NCI-H146 (cell line): Measurements from ENCODE around the gene TEX264.
"Not testable (repeated sequence)": the region's sequence is repeated elsewhere in the genome, so short reads cannot be mapped to it uniquely, and the experiment has no call there.

ENCODE experiments used
- DNase-seq: peaks from one replicate; lab custom pipeline; 2025; lab: John Stamatoyannopoulos, UW

Gene TEX264, protein sequence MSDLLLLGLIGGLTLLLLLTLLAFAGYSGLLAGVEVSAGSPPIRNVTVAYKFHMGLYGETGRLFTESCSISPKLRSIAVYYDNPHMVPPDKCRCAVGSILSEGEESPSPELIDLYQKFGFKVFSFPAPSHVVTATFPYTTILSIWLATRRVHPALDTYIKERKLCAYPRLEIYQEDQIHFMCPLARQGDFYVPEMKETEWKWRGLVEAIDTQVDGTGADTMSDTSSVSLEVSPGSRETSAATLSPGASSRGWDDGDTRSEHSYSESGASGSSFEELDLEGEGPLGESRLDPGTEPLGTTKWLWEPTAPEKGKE

DNA sequence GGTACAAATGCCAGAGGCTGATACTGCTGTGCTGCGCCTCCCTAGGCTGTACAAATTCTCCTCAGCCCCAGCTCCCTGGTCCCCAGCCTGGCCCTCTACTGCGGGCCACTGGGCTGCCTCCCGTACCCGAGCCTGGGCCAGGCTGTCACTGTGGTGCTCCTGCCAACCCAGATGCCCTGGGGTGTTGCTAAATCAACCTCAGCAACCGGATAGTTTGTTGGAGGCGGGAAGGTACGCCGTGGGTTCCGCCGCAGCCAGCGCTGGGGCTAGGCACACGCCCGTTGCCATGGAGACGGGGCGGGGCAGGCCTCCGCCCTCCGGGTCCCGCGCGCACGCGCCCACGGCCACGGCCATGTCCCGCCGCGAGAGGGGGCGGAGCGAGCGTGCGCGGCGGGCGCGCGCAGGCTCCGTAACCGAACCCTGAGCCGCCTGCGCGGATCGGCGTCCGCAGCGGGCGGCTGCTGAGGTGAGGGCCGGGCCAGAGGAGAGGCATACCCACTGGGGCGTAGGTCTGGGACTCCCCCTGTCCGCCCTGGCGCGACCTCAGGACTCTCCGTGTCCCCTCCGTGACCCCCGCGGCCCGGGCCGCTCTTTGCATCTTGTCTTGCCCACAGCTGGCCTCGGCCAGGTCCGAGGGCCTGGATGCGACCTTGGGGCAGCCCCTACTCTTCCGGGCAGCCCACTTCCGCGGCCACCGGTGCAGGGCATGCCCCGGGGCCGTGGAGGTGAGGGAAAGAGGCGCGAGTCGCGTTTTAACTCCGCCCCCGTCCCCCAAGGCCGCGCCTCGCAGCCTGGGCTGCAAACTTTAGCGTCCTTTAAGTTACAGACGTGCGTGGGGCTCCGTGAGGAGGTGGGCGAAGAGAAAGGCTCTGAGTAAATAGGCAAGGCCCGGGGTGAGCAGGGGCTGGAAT lies at the start of gene TEX264:
Gene TEX264 (plus strand): TSS at position 430 of the 911 bp plus-strand sequence. CDS start 3,053 bp downstream, outside the sequence.
- DNase-seq, result peak; percentile 80

DNA sequence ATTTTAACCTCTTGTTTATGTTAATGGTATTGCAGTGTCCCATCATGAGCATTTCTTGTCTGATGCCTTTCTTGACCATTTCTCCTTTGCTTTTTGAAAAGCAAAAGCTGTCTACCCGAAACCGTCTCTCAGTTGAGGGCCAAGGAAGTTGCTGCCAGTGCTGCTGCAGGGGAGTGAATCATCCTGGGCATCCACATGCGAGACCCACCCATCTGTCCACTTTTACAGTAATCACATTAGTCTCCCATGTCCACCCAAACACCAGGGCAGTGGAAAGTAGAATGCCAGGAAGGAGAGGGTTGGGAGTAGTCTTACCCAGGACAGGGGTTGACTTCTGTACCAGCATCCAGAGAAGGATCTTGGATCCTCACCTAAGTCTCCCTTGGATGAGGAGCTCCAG lies 48.6 kb upstream of the TEX264 start:
- no peak for DNase-seq

DNA sequence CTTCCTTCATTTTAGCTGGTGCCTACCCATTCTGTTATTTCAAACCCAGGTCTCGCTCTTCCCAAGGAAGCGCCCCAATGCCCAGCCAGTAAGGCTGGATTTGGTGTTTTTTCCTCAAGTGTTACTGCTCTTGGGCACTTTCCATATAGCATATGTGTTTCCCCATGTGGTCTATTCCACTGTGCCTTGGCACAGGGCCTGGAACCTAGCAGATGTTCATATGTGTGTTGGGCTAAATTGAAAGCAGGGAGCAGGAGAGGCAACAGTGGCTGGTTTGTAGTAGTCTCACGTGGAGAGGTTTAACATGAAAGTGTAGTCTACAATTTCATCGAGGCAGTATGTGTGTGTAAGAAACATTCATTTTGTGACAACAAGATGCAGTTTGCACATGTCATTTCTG lies 48.2 kb upstream of the TEX264 start:
- no peak for DNase-seq

DNA sequence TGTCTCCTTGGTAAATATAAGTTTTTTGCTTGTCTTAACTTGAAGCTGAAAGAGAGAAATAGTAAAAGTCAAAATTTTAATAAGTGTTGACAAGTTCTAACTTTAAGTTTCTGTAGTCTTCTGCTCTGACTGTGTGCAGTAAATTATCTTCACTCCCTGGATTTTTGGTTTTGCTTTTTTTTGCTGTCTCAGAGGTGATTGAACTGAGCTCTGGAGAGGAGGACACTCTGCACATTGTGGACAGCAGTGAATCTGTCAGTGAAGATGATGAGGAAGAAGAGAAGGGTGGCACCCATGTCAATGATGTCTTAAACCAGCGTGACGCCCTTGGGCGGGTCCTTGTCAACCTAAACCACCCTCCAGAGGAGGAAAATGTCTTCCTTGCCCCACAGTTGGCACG lies 40.5 kb upstream of the TEX264 start:
- no peak for DNase-seq

DNA sequence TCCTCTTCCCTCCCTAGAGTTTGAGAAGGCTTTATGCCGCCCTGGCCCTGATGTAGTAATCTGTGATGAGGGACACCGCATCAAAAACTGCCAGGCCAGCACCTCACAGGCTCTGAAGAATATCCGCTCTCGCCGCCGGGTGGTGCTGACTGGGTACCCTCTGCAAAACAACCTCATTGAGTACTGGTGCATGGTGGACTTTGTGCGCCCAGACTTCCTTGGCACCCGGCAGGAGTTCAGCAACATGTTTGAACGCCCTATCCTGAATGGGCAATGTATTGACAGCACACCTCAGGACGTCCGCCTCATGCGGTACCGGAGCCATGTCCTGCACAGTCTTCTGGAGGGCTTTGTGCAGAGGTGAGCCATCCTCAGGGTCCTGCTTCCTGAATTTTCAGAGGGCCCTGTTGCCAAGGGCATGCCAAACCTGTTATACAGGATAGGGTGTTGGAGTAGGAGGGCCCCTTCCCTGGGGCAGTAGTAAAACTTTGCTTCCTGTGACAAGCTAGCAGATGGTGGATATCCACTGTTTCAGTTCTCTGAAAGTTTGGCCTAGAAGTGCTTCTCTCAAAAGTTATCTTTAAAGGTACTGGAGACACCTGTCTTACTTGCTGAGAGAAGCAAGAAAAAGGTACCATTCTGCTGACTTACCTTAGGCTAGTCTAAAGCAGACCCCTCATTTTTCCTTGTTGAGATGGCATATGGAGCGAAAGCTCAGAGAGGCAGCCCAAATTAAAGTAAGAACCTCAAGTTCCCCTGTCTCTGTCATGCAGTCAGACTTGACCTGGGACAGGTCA lies 33.7 kb upstream of the TEX264 start:
- no peak for DNase-seq

DNA sequence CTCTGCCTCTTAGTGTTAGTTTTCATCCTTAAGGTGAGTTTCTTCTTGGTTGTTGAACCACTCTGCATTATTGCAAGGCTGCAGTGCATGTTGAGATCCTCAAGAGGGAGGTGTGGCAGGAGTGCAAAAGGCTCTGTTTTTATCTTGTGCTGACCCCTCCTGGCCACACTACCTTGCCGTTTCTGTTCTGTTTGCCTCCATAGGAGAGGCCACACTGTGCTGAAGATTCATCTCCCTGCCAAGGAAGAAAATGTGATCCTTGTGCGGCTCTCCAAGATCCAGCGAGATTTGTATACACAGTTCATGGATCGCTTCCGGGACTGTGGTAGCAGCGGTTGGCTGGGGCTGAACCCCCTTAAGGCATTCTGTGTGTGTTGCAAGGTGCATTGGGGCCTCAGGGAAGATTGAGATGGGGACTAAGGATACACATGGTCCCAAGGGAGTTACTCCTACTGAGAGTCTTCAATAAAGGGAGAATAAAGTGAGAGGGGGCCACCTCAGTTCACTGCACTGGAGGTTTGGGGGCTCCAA lies 33.0 kb upstream of the TEX264 start:
- DNase-seq, result peak; percentile 4

DNA sequence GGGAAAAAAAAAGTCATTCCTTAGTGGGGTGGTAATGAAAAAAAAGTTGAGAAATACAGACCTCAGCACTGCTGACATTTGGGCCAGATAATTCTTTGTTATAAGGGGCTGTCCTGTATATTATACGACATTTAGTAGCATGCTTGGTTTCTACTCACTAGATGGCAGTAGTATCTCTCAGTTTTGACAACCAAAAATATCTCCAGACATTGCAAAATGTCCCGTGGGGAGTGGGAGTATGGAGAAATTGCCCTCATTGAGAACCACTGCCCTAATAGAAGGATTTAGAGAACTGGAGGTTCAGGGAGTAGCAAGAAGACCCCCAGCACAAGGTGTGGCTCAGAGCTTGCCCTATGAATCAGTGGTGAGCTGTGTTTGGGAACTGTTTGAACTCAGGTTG lies 28.6 kb upstream of the TEX264 start:
- DNase-seq, result no peak

DNA sequence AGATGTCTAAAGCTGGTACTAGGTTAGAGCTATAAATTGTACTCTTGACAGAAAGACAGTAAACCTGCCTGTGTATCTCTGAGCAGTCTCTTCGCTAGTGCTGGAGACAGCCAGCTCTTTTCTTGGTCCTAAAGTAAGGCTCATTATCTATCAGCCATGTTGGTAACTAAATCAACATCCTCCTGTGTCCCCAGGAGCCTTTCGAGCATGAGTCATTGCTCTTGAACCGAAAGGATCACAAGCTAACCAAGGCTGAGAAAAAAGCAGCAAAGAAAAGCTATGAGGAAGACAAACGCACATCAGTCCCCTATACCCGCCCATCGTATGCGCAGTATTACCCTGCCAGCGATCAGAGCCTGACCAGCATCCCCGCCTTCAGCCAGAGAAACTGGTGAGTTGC lies 25.0 kb upstream of the TEX264 start:
- no peak for DNase-seq

DNA sequence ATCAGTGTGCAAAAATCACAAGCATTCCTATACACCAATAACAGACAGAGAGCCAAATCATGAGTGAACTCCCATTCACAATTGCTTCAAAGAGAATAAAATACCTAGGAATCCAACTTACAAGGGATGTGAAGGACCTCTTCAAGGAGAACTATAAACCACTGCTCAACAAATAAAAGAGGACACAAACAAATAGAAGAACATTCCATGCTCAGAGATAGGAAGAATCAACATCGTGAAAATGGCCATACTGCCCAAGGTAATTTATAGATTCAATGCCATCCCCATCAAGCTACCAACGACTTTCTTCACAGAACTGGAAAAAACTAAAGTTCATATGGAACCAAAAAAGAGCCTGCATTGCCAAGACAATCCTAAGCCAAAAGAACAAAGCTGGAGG lies 18.9 kb upstream of the TEX264 start:
- not testable (repeated sequence) for DNase-seq

DNA sequence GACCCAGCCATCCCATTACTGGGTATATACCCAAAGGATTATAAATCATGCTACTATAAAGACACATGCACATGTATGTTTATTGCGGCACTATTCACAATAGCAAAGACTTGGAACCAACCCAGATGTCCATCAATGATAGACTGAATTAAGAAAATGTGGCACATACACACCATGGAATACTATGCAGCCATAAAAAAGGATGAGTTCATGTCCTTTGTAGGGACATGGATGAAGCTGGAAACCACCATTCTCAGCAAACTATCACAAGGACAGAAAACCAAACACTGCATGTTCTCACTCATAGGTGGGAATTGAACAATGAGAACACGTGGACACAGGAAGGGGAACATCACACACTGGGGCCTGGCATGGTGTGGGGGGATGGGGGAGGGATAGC lies 17.6 kb upstream of the TEX264 start:
- DNase-seq, result not testable (repeated sequence)

DNA sequence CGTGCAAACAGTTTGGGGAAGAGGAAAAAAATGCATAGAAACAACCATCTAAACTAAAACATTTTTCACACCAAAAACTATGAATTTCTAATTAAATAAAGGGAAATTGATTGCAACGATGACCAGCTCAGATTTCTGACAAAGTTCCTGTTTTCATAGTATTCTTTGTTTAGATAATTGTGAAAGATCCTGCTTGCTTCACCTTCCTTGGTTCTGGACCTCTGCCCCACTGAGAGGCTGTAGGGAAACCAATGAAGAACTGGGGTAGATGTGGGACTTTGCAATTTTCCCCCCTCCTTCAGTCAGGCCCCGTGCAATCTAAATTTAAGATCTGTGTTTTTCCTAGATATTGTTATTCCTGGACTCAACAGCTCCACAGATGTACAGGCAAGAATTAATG lies 13.8 kb upstream of the TEX264 start:
- no peak for DNase-seq

DNA sequence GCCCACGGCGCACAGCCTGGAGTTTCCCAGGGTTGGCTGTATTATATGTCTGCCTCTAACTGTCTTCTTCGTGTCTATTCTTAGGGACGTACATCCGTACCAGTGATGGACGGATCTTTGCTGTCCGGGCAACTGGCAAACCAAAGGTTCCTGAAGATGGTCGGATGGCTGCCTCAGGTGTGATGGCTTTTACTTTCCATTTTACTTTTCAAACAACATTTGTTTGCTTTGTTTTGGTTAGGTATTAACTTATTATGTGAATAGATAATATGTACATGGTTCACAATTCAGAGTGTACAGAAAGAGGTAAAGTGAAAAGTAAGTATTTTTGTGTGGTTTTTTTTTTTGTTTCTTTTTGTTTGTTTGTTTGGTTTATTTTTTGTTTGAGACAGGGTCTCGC lies 11.1 kb upstream of the TEX264 start:
- no peak for DNase-seq

DNA sequence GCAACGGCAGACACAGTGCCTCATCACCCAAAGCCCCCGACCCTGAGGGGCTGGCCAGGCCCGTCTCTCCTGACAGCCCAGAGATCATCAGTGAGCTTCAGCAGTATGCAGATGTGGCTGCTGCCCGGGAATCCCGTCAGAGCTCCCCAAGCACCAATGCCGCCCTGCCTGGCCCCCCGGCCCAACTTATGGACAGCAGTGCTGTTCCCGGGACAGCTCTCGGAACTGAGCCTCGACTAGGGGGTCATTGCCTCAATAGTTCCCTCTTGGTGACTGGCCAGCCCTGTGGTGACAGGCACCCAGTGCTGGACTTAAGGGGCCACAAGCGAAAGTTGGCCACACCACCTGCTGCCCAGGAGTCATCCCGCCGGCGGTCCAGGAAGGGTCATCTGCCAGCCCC lies 8.6 kb upstream of the TEX264 start:
- DNase-seq, result no peak

DNA sequence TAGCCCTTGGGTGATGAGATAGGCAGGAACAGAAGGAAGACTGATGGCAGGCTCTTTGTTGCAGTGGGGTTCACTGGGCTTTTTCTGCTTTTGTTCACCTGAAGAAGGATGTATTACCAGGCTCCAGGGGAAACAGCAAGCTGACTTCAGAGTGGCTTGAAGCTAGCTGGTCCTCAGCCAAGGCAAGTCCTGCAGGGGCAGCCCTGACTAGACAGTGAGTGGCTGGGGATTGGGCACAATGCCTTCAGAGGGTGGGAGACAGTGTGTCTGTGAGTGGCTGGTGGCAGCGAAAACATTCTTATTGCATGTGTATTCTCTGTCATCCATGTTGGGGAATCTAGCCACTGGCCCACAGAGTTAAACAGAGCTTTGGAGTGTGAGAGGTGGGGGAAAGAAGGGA lies 2.3 kb upstream of the TEX264 start:
- no peak for DNase-seq

DNA sequence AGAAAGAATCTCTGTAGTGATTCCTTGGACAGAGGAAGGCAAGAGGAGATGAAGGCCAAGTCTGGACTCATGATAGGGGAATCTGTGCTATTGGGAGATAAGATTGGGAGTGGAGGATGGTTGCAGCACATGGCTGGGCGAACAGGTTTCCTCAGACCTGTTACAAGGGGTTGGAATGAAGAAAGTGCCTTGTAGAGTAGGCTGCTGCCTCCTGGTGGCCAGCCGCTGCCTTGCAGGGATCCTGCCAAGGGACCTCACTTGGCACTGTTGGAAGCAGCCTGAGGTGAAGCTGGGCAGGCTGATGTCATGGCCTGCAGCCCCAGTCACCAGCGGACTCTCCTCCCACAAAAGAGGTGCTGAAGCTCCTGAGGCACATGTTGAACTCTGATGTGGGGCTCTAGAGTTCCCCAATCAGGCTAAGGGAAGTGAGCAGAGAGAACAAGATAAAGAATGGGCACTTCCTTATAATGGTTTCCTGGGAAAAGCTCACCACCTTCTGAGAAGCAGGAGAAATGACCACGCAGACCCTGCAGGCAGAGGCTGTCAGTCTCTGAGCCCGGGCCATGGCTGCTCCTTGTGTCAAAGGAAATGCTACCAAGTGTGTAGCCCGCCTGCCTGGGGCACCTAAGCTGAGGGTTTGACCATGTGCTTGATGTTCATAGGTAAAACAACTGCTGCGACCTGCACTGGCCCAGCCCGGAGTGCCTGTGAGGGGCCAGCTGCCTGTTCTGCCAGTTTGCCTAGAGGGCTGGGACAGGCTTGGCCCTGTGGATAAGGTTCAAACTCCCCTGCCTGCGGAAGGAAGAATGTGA lies 1.6 kb upstream of the TEX264 start:
- peak; percentile 63 for DNase-seq

DNA sequence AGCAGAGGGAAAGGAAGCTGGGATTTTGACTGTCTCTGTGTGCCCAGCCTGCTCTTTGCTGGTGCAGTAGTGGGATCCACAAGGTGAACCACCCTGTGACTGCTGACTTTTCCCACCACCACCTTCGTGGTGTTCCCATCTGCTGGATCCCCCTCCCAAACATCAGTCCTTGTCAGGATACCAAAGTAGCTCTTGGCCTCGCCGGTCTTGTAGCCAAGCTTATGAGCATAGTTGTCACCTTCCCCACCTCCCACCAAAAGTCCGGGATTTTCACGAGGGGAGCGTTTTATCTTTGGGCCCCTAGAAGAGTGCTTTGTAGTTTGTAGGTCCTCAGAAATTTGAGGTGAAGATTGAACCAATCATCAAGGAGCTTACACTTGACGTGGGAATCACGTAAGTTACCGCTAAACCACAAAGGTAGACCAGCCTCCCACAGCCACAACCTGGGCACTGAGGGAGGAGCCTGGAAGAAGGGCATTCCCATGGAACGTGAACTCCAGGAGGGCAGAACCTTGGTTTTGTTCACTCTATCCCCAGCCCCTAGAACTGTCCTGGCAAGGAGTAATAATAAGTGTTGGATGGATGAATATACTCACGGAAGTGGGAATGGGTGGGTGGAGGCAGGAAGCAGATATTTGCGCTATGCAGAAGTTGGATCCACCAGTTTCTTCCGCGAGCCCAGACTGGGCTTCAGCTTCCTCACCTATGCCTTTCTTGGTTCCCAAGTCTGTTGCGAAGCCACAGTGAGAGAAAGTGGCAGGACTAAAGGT lies 814 bp upstream of the TEX264 start:
- DNase-seq, result no peak

DNA sequence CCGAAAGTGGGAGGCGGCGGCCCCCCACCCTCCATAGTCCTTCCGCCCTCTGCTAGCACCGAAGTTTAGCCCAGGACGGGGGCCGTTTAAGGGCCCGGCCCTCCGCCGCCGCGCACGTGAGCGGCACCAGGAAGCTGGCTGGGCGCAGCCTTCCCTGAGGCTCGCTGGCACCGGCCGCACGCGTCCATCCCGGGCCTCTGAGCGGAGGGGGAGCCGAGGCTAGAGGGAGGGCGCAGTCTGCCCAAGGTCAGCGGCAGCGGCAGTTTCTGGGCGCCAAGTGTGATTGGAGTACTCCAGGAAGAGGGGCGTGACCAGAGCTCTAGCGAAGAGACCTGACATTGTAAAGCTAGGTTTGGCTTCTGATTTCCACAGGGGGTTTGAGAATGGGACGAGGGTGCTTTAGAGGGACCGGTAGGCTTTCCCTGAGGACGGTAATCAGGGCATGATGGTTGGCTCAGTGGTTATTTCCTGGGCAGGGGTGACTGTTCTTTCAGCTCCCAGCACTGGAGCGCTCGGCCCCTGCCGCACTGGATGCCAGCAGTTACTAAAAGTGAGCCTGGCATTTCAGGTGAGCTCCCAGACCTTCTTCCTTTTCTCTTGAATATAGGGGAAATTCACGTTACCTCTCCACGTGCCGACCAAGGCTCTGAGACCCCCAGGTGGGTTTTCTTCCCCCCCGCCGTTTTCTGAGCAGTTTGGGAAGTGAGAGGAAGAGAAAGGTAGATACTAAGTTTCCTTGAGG lies 853 bp downstream of the TEX264 start:
- peak; percentile 61 for DNase-seq

DNA sequence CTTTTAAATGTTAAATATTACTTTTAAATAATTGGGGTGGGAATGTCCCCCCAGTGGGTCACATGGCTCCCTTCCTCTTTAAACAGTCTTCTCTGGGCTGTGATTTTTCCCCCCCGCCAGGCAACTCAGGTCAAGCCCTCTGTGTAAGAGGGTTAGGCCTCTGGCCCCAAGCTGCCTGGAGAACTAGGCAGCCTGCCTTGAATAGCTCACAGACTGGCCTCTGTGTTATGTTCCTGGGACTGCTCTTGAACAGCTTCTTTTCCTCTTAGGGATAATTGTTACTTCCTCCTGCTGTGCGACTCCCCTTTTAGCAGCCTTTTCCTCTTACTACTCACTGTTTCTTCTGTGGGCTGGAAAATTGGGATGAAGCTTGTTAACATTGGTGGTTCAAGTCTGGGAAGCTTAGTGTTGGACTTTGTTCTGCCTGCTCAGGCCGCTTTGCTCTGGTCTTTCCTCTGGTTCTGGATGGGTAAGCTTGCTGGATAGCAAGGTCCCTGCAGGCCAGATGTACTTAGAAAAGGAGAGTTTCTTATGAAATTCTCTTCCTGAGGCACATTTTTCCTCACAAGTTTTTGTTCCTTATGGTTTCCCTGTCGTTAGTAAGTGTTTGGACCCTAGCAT lies 2.2 kb downstream of the TEX264 start:
- no peak for DNase-seq
